Thyroid gland (tissue), 4 donors: ENCODE data around the gene UNC13A. TPM values are rescaled to one million over a fixed set of nuclear protein-coding genes. Genes with fewer than 3 reads are reported as not detected.

Experiments used
- DNase-seq, 2 donors: peaks; one replicate each; pipeline ENCODE4 v3.0.0-alpha.2; 2019
- H3K27ac ChIP-seq, 3 donors: fragments of 200-600 bp; sonication (generic); 1 replicate in 2 of 3; 2 replicates in 1 of 3; pipeline ENCODE4 v1.5.1; 2016 to 2019; ENCODE audit warnings: mild to moderate bottlenecking in 1 of 3, moderate library complexity in 1 of 3
- H3K27me3 ChIP-seq: fragments of 200-600 bp; sonication (generic); one replicate; pipeline ENCODE4 v1.5.1; 2019
- H3K36me3 ChIP-seq, 2 donors: fragments of 200-600 bp; sonication (generic); one replicate each; pipeline ENCODE4 v1.5.1; 2016 to 2019
- H3K4me1 ChIP-seq, 2 donors: fragments of 200-600 bp; sonication (generic); one replicate each; pipeline ENCODE4 v1.5.1; 2017 to 2019
- H3K4me3 ChIP-seq, 3 donors: fragments of 200-600 bp; sonication (generic); replicated peaks in 1 of 3; 1 replicate in 2 of 3; 2 replicates in 1 of 3; pipeline ENCODE4 v1.5.1; 2016; ENCODE audit warnings: mild to moderate bottlenecking in 1 of 3
- H3K9me3 ChIP-seq: fragments of 200-600 bp; sonication (generic); one replicate; pipeline ENCODE4 v1.5.1; 2017
- CTCF ChIP-seq, 6 experiments: fragments of 200-600 bp in 3 of 6; fragments of 450-650 bp in 3 of 6; sonication (generic) in 3 of 6; IDR thresholded peaks; one replicate each; pipeline ENCODE4 v1.5.1; 2016 to 2019; ENCODE audit warnings: antibody characterized with exemption in 6 of 6, mild to moderate bottlenecking in 2 of 6, inconsistent platforms in 1 of 6, moderate library complexity in 1 of 6
- POLR2A ChIP-seq, 2 donors: fragments of 450-650 bp; IDR thresholded peaks; one replicate each; pipeline ENCODE4 v1.6.1; 2017; ENCODE audit warnings: antibody characterized with exemption in 2 of 2, mild to moderate bottlenecking in 2 of 2, moderate library complexity in 1 of 2
- WGBS, 2 donors: methylation state at CpG; one replicate each; pipeline ENCODE4 v1.1.5; 2017; 5-methylcytosine and 5-hydroxymethylcytosine counted together
- intact Hi-C: fragments of 100-400 bp; cut with DNase I; formaldehyde crosslinking; loops from one replicate; pipeline ENCODE4 v1.15.1; 2023
- total RNA-seq, 4 donors: library from RNA; depleted of rRNA; stranded (reverse); fragments of >200 nt; gene quantifications; one replicate each; pipeline ENCODE4 v1.2.3, GENCODE V29; 2016

The UNC13A gene
- total RNA-seq, 4 donors from 2014 or later = under 0.01 to 2.7 (median 0.21) TPM

- H3K36me3 ChIP-seq = peaks cover 20 to 29% of the 10 kb centered on the region in 2 donors
- no peak overlapping the region for H3K27ac ChIP-seq
- no peaks in the 10 kb centered on the region for H3K9me3 ChIP-seq
- no peaks in the 10 kb centered on the region for H3K27me3 ChIP-seq
- intact Hi-C loops = no loop called here
- H3K4me3 ChIP-seq = no peak overlapping the region
- no peak for TF ChIP-seq CTCF (IDR thresholded peaks at IDR 0.05)
- no peak for TF ChIP-seq POLR2A (IDR thresholded peaks at IDR 0.05)
- no peaks in the 10 kb centered on the region for H3K4me1 ChIP-seq
- DNase-seq = no peak
- WGBS, 2 donors = 79 to 81% methylated on average over 3 of the region's 3 CpGs
These were observed 122.5 kb downstream of the UNC13A start for GRCh38 chr19:17565611-17566010.

DNA sequence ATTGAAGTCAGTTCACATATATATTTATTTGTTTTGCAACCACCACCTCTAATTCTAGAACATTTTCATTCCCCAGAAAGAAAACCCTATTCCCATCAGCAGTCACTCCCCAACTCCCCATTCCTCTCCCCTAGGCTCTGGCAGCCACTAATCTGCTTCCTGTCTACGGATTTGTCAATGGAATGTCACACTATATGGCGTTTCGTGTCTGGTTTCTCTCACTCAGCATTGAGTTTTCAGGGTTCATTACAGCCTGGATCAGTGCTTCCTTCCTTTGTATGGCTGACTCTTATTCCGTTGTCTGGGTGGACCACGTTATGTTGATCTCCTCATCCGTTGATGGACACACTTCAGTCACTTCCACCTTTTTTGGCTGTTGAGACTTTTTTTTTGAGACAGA, 123.4 kb downstream of the UNC13A start:
- no peak for DNase-seq

GRCh38 chr19:17562561-17562960, 125.6 kb downstream of the UNC13A start:
- Histone ChIP-seq H3K9me3 (no peaks in the 10 kb centered on the region), H3K4me3 (no peak overlapping the region), H3K27ac (no peak overlapping the region), H3K36me3 (peaks cover 6 to 10% of the 10 kb centered on the region in 2 donors), H3K4me1 (no peaks in the 10 kb centered on the region), H3K27me3 (no peaks in the 10 kb centered on the region)
- WGBS, 2 donors = 87 to 93% methylated on average over 11 of the region's 11 CpGs
- intact Hi-C loops = no loop called here
- TF ChIP-seq CTCF (IDR thresholded peaks at IDR 0.05) = no peak
- TF ChIP-seq POLR2A (IDR thresholded peaks at IDR 0.05) = no peak
- DNase-seq = no peak

More for the DNA sequence above, 123.4 kb downstream of the UNC13A start:
- H3K4me1 ChIP-seq = no peaks in the 10 kb centered on the region
- no peaks in the 10 kb centered on the region for H3K27me3 ChIP-seq
- TF ChIP-seq CTCF (IDR thresholded peaks at IDR 0.05) (no peak), POLR2A (IDR thresholded peaks at IDR 0.05) (no peak)
- 70 to 79% methylated on average over 6 of the region's 6 CpGs for WGBS, 2 donors
- intact Hi-C loops = no loop called here
- peaks cover 20 to 21% of the 10 kb centered on the region in 2 donors for H3K36me3 ChIP-seq
- no peak overlapping the region for H3K4me3 ChIP-seq
- H3K9me3 ChIP-seq = no peaks in the 10 kb centered on the region
- H3K27ac ChIP-seq = no peak overlapping the region

DNA sequence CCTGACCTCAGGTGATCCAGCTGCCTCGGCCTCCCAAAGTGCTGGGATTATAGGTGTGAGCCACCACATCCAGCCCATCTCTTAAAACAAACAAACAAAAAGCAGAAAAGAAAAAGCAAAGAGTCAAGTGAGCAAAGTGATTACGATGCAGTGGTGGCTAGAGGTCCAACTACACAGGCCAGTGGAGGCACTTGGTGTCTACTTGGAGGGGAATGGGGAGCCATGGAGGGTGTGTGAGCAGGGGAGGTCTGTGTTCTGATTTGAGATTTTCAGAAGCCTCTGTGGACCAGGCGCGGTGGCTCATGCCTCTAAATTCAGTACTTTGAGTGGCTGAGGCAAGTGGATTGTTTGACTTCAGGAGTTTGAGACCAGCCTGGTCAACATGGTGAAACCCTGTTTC, 126.1 kb downstream of the UNC13A start:
- H3K36me3 ChIP-seq = peaks cover 2 to 5% of the 10 kb centered on the region in 2 donors
- no peaks in the 10 kb centered on the region for H3K27me3 ChIP-seq
- DNase-seq = no peak
- intact Hi-C loops = no loop called here
- TF ChIP-seq POLR2A (IDR thresholded peaks at IDR 0.05) (no peak), CTCF (IDR thresholded peaks at IDR 0.05) (no peak)
- no peaks in the 10 kb centered on the region for H3K4me1 ChIP-seq
- 96 to 97% methylated on average over 4 of the region's 4 CpGs for WGBS, 2 donors
- H3K4me3 ChIP-seq = no peak overlapping the region
- no peaks in the 10 kb centered on the region for H3K9me3 ChIP-seq
- no peak overlapping the region for H3K27ac ChIP-seq

DNA sequence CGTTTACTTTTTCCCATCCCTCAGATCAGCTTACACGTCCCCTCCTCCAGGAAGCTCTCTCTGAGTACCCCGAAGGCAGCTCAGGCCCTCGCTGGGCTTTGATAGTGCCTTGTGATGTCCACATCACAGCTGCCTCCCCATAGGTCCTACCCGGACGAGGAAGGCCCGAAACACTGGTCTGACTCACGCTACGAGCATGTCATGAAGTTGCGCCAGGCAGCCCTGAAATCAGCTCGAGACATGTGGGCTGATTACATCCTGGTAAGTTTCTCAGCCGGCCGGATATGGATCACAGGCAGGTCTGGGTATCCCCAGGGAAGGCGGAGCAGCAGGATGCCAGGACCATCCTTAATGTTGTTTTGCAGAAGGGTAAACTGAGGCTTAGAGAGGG, 128.0 kb downstream of the UNC13A start:
- peaks cover 0 to 4% of the 10 kb centered on the region in 2 donors for H3K36me3 ChIP-seq
- H3K4me3 ChIP-seq = no peak overlapping the region
- TF ChIP-seq POLR2A (IDR thresholded peaks at IDR 0.05) (no peak), CTCF (IDR thresholded peaks at IDR 0.05) (no peak)
- WGBS, 2 donors = 84 to 87% methylated on average over 14 of the region's 14 CpGs
- H3K27ac ChIP-seq = peak overlapping the region in 1 of 3 donors; percentile 6
- H3K4me1 ChIP-seq = peaks cover 5 to 8% of the 10 kb centered on the region in 2 donors
- no peaks in the 10 kb centered on the region for H3K9me3 ChIP-seq
- no peak for DNase-seq
- no peaks in the 10 kb centered on the region for H3K27me3 ChIP-seq
- intact Hi-C loops = no loop called here
